AML-193 (cell line): ENCODE measurements around the gene ALOX12.
"Not testable (repeated sequence)": the region's sequence is repeated elsewhere in the genome, so short reads cannot be mapped to it uniquely, and the experiment has no call there.

Experiments
- DNase-seq, 2 experiments: peaks; one replicate each; lab custom pipeline; 2025; lab: John Stamatoyannopoulos, UW

The ALOX12 gene

GRCh38 chr17:7045492-7046126, 49.8 kb downstream of the ALOX12 start:
- DNase-seq = peak; percentile 12 to 34

GRCh38 chr17:7046127-7046724, 50.4 kb downstream of the ALOX12 start:
- no peak for DNase-seq

GRCh38 chr17:7046725-7047397, 51.0 kb downstream of the ALOX12 start:
- DNase-seq = not testable (repeated sequence)

GRCh38 chr17:7047566-7047965, 51.7 kb downstream of the ALOX12 start:
- no peak for DNase-seq

GRCh38 chr17:7048968-7049367, 53.1 kb downstream of the ALOX12 start:
- no peak for DNase-seq

GRCh38 chr17:7050583-7050982, 54.7 kb downstream of the ALOX12 start:
- DNase-seq = not testable (repeated sequence)

GRCh38 chr17:7056386-7056785, 60.5 kb downstream of the ALOX12 start:
- DNase-seq = no peak

GRCh38 chr17:7058831-7059447, 63.1 kb downstream of the ALOX12 start:
- no peak for DNase-seq
